ENCODE results near the gene CD200R1.
"Not testable (repeated sequence)": the region's sequence is repeated elsewhere in the genome, so short reads cannot be mapped to it uniquely, and the experiment has no call there.

CD200R1 gene

DNA sequence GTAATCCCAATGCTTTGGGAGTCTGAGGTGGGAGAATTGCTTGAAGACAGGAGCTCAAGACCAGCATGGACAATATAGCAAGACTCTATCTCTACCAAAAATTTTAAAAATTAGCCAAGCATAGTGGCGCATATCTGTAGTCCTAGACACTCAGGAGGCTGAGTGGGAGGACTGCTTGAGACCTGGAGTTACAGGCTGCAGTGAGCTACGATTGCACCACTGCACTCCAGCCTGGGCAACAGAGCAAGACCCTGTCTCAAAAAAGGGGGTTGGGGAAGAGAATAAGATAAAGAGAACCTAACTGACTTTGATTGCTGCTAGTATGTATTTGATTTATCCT lies 755 bp downstream of the CD200R1 start:
- in situ Hi-C loops (cut with MboI; ENCODE audit: low sequenced_read_pairs): no loop called here

DNA sequence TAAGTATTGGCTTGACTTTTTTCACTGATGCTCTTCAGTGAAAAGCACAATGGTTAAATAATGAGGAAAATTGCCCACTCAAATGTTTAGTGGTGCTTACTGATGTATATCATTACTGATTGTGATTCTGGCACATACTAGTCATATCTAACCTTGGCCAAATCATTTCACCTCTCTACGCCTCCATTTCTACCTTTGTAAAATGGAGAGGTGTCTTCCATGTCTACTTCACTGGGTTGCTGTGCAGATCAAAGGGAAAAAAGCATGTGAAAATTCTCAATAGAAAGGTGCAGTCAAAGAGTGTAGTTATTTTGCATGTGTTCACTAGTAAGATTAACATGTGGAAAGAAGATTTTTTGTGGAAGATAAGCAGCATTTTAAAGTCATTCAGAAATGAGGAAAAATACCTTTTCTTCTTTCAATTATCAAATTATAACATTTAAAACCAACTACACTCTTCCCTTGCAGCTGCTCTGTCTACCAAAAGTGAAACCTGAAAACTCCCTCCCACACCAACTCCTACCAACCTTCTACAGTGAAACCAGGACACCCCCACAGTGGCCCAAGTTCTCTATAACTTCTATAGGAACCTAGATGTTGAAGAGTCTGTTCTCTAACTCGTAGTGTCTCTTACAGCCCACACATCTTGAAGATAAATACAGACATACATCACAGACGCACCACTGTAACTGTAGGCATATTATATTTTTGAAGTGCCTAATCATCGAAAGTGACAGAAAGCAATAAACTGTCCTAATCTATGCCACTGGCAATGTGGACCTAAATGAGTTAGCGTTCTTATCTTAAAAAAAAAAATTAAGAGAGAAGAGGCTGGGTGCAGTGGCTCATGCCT lies 1.4 kb downstream of the CD200R1 start:
- in situ Hi-C loops (cut with MboI; ENCODE audit: low sequenced_read_pairs): no loop called here

DNA sequence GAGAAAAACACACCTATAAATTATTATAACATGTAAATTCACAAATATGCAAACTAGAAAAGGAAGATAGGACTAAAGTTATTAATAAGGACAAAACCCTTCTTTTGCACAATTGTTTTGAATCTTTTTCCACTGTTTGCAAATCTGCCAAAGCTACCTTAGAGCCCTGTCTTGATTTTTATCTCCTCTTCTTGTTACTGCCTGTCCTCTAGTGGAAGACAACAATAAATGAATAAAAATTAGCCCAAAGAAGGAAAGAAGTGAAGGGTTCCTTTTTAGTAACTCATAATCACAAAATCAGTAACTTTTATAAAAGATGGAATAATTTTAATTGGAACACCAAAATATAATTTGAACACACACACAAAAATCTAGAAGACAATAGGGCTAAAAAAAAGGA lies 2.7 kb downstream of the CD200R1 start:
- in situ Hi-C loops (cut with MboI; ENCODE audit: low sequenced_read_pairs): no loop called here

DNA sequence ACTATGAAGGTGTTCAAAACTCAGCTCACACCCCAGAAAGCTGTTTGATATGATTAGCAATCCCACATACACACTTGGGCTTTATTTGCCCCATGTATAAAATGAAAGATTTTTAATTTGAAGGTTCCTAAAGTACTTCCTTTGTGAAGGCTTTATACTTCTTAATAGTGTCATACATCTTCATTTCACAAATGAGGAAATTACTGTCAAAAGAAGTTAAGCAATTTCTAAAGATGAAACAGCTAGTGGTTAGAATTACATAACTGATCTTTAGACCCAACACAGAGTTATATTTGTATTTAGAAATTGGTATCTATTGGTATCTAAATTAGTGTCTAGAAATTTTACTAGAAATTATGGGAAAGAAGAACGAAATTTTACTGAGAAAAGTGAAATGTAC lies 7.1 kb downstream of the CD200R1 start:
- in situ Hi-C loops (cut with MboI; ENCODE audit: low sequenced_read_pairs): no loop called here

DNA sequence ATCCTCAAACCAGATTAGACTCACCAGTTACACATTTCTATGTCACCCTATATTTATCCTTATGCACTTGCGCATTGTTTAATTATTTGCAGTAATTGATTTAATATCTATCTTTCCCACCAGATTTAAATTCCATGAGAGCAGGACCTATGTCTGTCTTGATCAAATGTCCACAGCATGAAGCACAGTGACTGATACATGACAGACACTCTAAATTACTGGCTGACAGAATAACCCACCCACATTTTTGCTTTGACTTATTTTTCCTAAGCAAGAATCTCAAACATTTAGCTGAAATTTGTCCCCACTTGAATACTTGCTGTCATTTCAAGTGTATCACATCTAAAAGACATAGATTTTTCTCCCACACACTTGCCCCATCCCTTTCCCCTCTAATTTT lies 7.5 kb downstream of the CD200R1 start:
- in situ Hi-C loops (cut with MboI; ENCODE audit: low sequenced_read_pairs): no loop called here

DNA sequence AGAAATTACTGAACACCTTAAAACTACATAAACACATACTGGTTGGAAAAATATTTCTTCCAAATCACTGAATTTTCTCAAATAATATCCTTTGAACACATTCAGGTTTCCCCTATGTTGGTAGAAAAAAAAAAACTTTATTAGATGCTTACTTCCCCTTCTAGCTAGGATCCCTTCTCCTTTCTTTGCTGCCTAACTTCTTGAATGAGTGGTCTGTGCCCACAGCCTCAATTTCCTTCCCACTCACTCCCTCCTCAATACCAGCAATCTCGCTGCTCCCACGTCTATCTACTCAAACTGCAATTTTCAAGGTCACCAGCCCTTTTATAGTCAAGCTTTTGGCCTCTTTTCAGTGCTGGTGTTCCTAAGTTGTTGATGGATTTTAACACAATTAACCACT lies 8.3 kb downstream of the CD200R1 start:
- in situ Hi-C loops (cut with MboI; ENCODE audit: low sequenced_read_pairs): no loop called here

DNA sequence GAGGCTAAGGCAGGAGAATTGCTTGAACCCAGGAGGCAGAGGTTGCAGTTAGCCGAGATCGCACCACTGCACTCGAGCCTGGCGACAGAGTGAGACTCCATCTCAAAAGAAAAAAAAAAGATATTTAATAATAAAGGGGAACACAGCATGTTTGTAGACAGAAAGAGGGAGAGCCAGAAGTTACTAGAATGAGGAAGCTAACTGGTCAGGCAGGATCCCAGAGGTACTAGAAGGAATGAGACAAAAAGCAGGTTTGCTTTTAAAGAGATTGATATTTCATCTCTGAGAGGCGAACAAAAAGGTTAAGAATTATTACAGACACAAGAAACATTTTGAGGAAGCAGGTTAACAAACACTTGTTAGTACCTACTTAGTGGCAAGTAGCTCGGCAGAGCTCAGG lies 9.2 kb downstream of the CD200R1 start:
- in situ Hi-C loops (cut with MboI; ENCODE audit: low sequenced_read_pairs): no loop called here

DNA sequence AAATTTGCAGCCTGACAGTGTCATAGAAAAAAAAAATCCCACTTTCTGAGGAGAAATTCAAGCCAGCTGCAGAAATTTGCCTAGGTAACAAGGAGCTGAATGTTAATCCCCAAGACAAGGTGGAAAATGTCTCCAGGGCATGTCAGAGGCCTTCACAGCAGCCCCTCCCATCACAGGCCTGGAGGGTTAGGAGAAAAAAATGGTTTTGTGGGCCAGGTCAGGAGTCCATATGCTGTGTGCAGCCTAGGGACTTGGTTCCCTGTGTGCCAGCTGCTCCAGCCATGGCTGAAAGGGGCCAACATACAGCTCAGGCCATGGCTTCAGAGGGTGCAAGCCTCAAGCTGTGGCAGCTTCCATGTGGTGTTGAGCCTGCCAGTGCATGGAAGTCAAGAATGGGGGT lies 11.2 kb downstream of the CD200R1 start:
- in situ Hi-C loops (cut with MboI; ENCODE audit: low sequenced_read_pairs): no loop called here

DNA sequence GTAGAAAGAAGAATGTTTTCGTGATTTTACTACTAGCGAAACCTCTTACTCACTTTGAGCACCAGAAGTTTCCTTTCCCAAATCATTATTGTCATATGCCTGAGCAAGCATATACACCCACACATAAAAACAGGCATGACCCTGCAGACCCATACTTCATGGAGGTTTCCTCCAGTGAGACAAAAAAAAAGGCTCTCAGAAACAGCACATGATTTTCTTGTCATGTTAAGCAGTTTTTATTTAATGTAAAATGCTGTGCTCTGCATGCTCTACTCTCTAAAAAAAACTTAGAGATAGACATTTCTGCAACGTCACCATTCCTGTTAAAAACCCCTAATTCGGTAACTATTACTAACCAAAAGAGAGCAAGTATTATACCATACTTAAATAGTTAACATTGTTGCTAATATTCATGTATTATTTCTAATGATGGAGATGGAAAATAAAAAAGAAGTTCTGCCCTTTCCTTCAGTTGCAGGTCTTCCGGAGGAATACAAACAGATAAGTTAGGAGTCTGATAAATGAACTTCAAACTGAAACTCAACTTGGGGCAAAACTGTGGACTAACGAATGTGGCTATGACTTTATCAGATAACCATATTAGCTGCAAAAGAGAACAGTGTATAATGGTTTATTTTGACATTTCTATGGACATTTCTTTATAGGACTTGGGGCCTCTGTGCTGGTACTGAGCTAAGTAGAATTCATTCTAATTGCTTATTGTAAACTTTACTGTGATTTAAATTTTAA lies 15.9 kb downstream of the CD200R1 start:
- in situ Hi-C loops (cut with MboI; ENCODE audit: low sequenced_read_pairs): no loop called here

DNA sequence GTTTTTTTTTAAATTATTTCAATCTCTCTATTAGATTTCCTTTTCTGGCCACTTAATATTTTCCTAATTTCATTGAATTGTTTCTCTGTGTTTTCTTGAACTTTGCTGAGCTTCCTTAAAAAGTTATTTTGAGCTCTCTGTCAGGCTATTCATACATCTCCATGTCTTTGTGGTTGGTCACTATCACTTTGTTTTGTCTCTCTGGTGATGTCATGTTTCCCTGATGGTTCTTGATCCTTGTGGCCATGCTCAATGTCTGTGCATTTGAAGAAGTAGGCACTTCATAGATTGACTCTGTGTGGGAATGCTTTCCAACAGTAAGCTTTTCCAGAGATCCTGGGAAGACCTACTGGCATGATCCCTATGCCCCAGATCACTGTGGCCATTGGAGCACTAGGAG lies 18.6 kb downstream of the CD200R1 start:
- in situ Hi-C loops (cut with MboI; ENCODE audit: low sequenced_read_pairs): no loop called here

DNA sequence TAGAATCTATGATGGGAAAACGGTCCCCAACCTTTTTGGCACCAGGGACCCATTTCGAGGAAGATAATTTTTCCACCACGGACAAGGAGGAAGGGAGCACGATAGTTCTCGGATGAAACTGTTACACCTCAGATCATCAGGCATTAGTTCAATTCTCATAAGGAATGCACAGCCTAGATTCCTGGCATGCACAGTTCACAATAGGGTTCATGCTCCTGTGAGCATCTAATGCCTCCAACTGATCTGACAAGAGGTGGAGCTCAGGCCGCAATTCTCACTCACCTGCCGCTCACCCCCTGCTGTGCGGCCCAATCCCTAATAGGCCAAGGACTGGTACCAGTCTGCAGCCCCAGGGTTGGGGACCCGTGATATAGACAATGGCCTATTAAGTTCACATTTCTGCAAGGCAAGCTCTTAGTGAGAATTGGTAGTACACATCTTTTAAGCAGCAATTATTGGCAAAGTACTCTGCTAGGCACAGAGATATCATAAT lies 26.5 kb downstream of the CD200R1 start:
- in situ Hi-C loops (cut with MboI; ENCODE audit: low sequenced_read_pairs): no loop called here

DNA sequence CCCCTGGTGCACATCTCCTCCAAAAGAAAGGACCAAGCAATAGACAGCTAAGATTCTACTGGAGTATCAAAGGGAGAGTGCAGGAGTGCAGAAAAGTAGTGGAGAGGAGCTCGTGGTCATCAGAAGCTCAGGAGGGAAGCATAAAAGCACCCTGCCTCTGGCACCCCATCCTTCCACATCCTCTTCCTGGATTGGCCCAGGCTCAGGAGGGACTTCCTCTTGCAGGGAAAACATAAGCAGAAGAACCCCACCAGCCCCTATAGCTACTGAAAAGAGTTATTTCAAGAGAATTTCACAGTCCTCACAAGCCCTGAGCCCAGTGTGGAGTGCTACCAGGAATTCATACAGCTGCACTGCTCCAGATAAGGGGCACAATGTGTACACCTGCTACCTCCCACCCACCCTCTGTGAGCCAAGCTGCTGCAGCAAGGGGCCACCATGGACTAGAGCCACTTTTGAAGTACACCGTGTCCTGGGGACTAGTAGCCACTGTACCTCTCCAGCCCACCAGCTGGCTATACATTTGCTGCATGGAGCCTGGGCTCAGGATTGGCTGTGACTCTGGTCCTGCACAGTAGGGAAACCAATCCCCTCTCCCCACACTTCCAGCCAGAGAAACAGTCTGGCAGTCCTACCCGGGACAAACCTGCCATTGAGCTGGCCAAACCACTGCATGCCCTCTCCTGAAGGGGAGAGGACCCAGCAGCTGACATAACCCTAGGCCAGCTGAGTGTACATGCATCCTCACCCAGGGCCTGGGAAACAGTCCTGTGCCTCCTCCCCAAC lies 43.0 kb downstream of the CD200R1 start:
- in situ Hi-C loops (cut with MboI; ENCODE audit: low sequenced_read_pairs): no loop called here

DNA sequence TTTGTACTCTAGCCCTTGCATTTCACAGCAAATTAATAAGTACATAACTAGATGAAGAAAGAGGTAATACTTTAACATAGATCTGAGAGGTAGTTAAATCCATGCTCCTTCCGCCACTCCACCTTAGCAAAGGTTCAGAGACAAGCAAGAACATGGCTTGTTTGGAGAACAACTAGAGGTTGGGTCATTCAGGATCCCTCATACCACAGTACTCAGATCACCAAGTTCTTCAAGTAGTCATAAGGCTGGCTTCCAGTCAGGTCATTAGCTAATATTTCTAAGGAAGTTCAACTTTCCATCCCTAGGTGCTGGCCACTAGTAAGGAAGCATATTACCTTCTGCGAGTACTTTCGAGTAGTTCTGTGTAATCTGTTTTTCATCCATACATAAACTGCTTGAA lies 44.1 kb downstream of the CD200R1 start:
- in situ Hi-C loops (cut with MboI; ENCODE audit: low sequenced_read_pairs): no loop called here

DNA sequence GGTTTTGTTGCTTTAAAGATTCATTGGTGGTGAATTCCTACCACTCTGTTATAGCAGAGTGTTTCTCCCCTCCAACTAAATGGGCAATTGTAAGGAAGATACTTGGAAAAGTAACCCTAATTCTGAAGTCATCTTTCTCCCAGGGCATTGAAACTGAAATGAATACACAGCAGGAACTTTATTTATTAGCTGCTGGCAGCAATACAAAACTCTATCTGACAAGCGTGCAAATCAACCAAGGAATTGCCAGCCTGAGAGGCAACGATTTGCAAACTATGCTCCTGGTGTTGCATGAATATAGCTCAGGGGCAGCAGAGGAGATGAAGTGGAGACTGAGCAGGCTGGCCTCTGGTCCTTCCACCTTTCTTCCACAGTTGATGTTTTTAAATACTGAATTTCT lies 48.9 kb downstream of the CD200R1 start:
- in situ Hi-C loops (cut with MboI; ENCODE audit: low sequenced_read_pairs): no loop called here

DNA sequence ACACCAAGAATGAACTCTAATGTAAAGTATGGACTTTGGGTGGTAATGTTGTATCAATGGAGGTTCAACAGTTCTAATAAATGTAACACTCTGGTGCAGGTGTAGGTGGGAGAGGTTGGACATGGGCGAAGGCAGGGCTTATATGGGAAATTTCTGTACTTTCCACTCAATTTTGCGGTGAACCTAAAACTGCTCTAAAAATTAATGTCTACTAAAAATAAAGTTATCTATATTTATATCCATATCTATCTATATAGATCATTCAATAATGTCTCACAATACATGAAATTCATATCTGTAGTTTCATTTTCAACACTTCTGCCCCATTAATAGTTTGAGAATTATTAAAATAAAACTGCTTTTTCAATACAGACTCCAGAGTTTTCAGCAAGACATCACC lies 49.3 kb downstream of the CD200R1 start:
- in situ Hi-C loops (cut with MboI; ENCODE audit: low sequenced_read_pairs): no loop called here

DNA sequence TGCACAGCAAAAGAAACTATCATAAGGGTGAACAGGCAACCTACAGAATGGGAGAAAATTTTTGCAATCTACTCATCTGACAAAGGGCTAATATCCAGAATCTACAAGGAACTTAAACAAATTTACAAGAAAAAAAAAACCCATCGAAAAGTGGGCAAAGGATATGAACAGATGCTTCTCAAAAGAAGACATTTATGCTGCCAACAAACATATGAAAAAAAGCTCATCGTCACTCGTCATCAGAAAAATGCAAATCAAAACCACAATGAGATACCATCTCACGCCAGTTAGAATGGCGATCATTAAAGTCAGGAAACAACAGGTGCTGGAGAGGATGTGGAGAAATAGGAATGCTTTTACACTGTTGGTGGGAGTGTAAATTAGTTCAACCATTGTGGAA lies 55.4 kb downstream of the CD200R1 start:
- in situ Hi-C loops (cut with MboI; ENCODE audit: low sequenced_read_pairs): not testable (repeated sequence)

DNA sequence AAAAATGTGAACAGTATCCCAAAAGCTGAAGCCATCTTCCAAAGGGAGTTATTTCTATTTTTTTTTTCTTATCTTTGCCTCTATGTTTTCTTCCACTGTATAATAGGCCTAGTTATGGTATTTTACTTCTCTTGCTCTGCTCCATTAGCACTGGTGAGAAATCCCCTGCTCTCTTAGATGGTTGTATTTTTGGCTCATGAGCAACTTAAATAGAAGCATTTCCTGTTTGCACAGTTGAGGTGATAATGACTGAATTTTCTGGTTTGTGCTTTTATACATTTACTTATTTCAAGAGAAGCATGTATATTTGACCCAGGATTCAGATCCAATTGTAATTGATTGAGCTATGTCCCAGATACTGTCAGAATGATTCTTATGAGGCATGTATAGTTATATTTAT lies 66.7 kb downstream of the CD200R1 start:
- in situ Hi-C loops (cut with MboI; ENCODE audit: low sequenced_read_pairs): no loop called here

DNA sequence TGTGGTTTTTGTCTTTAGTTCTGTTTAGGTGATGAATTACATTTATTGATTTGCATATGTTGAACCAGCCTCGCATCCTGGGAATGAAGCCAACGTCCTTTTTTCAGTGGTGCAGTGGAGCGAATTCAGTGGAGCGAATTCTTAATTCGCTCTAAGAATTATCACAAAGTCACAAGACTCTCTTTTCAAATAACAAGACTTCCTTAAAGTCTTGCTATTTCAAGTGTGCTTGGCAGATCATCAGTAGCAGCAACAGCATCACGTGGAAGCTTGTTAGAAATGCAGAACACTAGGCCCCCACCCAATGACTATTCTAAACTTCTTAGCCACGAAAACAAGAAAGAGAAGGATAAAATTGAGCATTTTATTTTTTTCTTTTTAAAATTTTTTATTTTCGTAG lies 70.1 kb downstream of the CD200R1 start:
- in situ Hi-C loops (cut with MboI; ENCODE audit: low sequenced_read_pairs): no loop called here

DNA sequence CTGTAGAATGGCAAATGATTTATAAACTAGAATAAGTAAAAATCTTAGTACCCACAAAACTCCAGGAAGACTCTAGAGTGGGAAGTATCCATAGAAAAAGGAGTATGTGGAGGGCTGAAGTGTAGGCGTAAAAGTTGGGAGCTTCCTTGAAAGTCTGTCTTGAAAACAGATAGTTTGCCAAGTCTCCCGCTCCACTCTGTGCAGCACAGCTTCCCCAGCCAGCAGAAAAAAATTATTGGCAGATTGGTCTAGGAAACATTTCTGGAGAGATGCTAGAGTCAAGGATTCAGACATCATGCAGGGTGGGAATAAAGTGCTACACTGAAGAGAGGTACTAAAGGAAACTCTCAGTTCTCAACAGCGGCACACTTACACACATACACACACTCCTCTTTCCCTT lies 74.8 kb downstream of the CD200R1 start:
- in situ Hi-C loops (cut with MboI; ENCODE audit: low sequenced_read_pairs): no loop called here

DNA sequence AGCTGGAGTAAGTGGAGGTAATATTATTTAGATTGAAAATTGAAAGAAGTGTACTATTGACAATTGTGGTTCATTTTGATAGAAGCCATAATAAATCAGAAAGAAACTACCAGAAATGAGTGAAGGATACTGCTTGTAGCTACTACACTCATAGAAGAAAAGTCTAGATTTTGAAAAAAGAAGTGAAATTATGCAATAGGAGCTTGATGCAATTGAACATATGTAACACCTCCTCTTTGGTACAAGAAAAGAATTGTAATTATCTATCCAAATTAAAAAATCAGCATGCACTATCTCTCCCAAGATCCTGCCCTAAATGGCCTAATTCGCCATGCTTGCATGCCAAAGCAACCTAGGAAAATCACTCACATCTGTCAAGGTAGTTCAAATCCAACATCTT lies 77.1 kb downstream of the CD200R1 start:
- in situ Hi-C loops (cut with MboI; ENCODE audit: low sequenced_read_pairs): no loop called here

DNA sequence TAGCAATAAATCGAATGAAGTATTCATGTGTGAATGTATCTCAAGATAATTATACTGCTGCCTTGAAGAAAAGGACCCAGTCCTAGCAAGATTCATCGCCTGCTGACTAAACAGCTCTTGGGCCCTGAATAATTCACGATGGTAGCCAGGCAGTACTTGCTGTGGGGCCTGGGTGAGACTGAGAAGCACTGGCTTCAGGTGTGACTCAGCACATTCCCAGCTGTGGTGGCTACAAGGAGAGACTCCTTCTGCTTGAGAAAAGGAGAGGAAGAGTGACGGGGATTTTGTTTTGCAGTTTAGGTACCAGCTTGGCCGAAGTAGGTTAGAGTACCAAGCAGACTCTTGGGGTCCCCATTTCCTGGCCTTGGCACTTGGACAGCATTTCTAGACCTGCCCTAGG lies 80.6 kb downstream of the CD200R1 start:
- in situ Hi-C loops (cut with MboI; ENCODE audit: low sequenced_read_pairs): no loop called here

DNA sequence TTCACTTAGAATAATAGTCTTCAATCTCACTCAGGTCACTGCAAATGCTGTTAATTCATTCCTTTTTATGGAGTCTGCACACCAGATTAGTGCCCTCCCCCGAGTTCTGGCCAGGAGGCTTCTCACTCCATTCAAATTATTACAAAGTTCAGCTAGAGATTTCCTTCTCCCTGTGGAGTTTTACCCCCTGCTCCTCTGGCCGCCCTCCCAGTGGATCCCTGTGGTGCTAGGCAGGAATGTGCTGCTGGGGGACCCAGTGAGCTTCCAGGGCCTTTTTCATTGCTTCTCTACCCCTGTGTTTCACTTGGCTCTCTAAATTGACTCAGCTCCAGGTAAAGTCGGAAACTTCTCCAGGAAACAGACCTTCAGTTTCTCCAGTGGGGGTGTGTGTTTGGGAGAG lies 85.5 kb downstream of the CD200R1 start:
- in situ Hi-C loops (cut with MboI; ENCODE audit: low sequenced_read_pairs): no loop called here
